HTERT RPE-1 (cell line): Measurements from ENCODE around the gene TTC9C.
"Not testable (repeated sequence)": the region's sequence is repeated elsewhere in the genome, so short reads cannot be mapped to it uniquely, and the experiment has no call there.

Source experiments
- in situ Hi-C: fragments of 300-500 bp; cut with MboI; formaldehyde crosslinking; loops from 4 replicates; pipeline ENCODE4 v1.14.3; 2020; ENCODE audit warnings: low sequenced_read_pairs

TTC9C gene

GRCh38 chr11:62749931-62750330 is 21.6 kb downstream of the TTC9C start:
- in situ Hi-C loops, result not testable (repeated sequence)

- in situ Hi-C loops, result no loop called here
Observed at GRCh38 chr11:62752177-62752785, 24.0 kb downstream of the TTC9C start.

- in situ Hi-C loops, result no loop called here
Observed at GRCh38 chr11:62752994-62753735, 24.9 kb downstream of the TTC9C start.

GRCh38 chr11:62753736-62754603 is 25.7 kb downstream of the TTC9C start, which contains the start of gene ZBTB3:
ZBTB3 (minus strand) TSS chr11:62754160; CDS start chr11:62753664, 496 bp downstream.
- in situ Hi-C loops, result no loop called here

- in situ Hi-C loops, result no loop called here
Observed at GRCh38 chr11:62755086-62755615, 26.9 kb downstream of the TTC9C start.

- in situ Hi-C loops, result no loop called here
Observed at GRCh38 chr11:62757846-62758788, 29.8 kb downstream of the TTC9C start.

GRCh38 chr11:62760867-62761227 is 32.6 kb downstream of the TTC9C start:
- in situ Hi-C loops, result not testable (repeated sequence)

GRCh38 chr11:62770778-62771143 is 42.5 kb downstream of the TTC9C start:
- in situ Hi-C loops, result no loop called here

GRCh38 chr11:62771144-62772021 is 43.1 kb downstream of the TTC9C start, which contains the start of gene TAF6L:
TAF6L (plus strand) TSS chr11:62771396; CDS start chr11:62775784, 4,388 bp downstream.
- in situ Hi-C loops, result no loop called here

- in situ Hi-C loops, result no loop called here
Observed at GRCh38 chr11:62774407-62774806, 46.1 kb downstream of the TTC9C start.

- in situ Hi-C loops, result no loop called here
Observed at GRCh38 chr11:62775646-62776045, 47.4 kb downstream of the TTC9C start.

- in situ Hi-C loops, result no loop called here
Observed at GRCh38 chr11:62777389-62777788, 49.1 kb downstream of the TTC9C start.

GRCh38 chr11:62778441-62778840 is 50.2 kb downstream of the TTC9C start:
- in situ Hi-C loops, result no loop called here

- in situ Hi-C loops, result no loop called here
Observed at GRCh38 chr11:62782753-62783152, 54.5 kb downstream of the TTC9C start.

- in situ Hi-C loops, result no loop called here
Observed at GRCh38 chr11:62786318-62787004, 58.2 kb downstream of the TTC9C start.

GRCh38 chr11:62787005-62787759 is 58.9 kb downstream of the TTC9C start, which contains the start of gene TMEM179B:
TMEM179B (plus strand) TSS chr11:62787402; CDS start chr11:62787432, 30 bp downstream.
- in situ Hi-C loops, result no loop called here
